HEK293T (cell line): ENCODE data around the gene TP53I11.

Experiments
- CTCF ChIA-PET: fragments of 350-600 bp; formaldehyde crosslinking; extraction: SDS; loops from one replicate; lab custom pipeline; 2021; ENCODE audit warnings: antibody characterized with exemption, inconsistent platforms; lab: Yijun Ruan, JAX
- POLR2A ChIA-PET: fragments of 350-600 bp; formaldehyde crosslinking; extraction: SDS; loops from one replicate; lab custom pipeline; 2020; ENCODE audit warnings: antibody characterized with exemption, inconsistent platforms; lab: Yijun Ruan, JAX
- DNase-seq: peaks from one replicate; pipeline ENCODE4 v3.0.0; 2012; ENCODE audit warnings: mixed read lengths; ENCODE audit errors: extremely low spot score
- ARNT ChIP-seq: fragments of 450-650 bp; IDR thresholded peaks from 2 replicates; pipeline ENCODE4 v1.6.1; 2017; ENCODE audit warnings: mild to moderate bottlenecking
- BHLHE40 ChIP-seq: fragments of 450-650 bp; IDR thresholded peaks from 2 replicates; pipeline ENCODE4 v1.6.1; 2016; ENCODE audit warnings: mild to moderate bottlenecking, moderate library complexity, borderline replicate concordance
- ELF4 ChIP-seq: fragments of 450-650 bp; IDR thresholded peaks from 2 replicates; pipeline ENCODE4 v1.6.1; 2017; ENCODE audit warnings: antibody characterized with exemption
- FOXA1 ChIP-seq: fragments of 450-650 bp; IDR thresholded peaks from 2 replicates; pipeline ENCODE4 v1.6.1; 2016; ENCODE audit warnings: mild to moderate bottlenecking
- FOXK2 ChIP-seq: fragments of 450-650 bp; IDR thresholded peaks from 2 replicates; pipeline ENCODE4 v1.6.1; 2016; ENCODE audit warnings: mild to moderate bottlenecking
- FOXM1 ChIP-seq: fragments of 450-650 bp; IDR thresholded peaks from 2 replicates; pipeline ENCODE4 v1.6.1; 2017; ENCODE audit warnings: mild to moderate bottlenecking, borderline replicate concordance
- HDGF ChIP-seq: fragments of 450-650 bp; IDR thresholded peaks from 2 replicates; pipeline ENCODE4 v1.6.1; 2017; ENCODE audit warnings: antibody characterized with exemption, borderline replicate concordance
- L3MBTL2 ChIP-seq: fragments of 450-650 bp; conservative IDR thresholded peaks from 2 replicates; pipeline ENCODE4 v1.6.1; 2016; ENCODE audit warnings: mild to moderate bottlenecking
- LEF1 ChIP-seq: fragments of 450-650 bp; IDR thresholded peaks from 2 replicates; pipeline ENCODE4 v1.6.1; 2017; ENCODE audit warnings: mild to moderate bottlenecking, borderline replicate concordance
- NFRKB ChIP-seq: fragments of 450-650 bp; IDR thresholded peaks from 2 replicates; pipeline ENCODE4 v1.6.1; 2016; ENCODE audit warnings: mild to moderate bottlenecking, moderate library complexity
- PKNOX1 ChIP-seq: fragments of 450-650 bp; IDR thresholded peaks from 2 replicates; pipeline ENCODE4 v1.6.1; 2016
- SP1 ChIP-seq: fragments of 450-650 bp; IDR thresholded peaks from 2 replicates; pipeline ENCODE4 v1.6.1; 2017
- SUZ12 ChIP-seq: fragments of 450-650 bp; IDR thresholded peaks from 2 replicates; pipeline ENCODE4 v1.6.1; 2016; ENCODE audit warnings: mild to moderate bottlenecking
- TARDBP ChIP-seq: fragments of 450-650 bp; IDR thresholded peaks from 2 replicates; pipeline ENCODE4 v1.6.1; 2016
- ZNF384 ChIP-seq: fragments of 450-650 bp; IDR thresholded peaks from 2 replicates; pipeline ENCODE4 v1.6.1; 2016

TP53I11 gene

GRCh38 chr11:44947114-44947513 lies 3.6 kb downstream of the TP53I11 start:
- TF ChIP-seq FOXA1 (no peak), LEF1 (no peak), SP1 (no peak), ARNT (no peak), FOXK2 (no peak), HDGF (no peak), L3MBTL2 (no peak), TARDBP (no peak), PKNOX1 (no peak), SUZ12 (no peak), ELF4 (no peak)
- DNase-seq, result no peak
- CTCF ChIA-PET, result interaction anchor here (1.9 kb wide), 1 partner anchor 10 kb away, joined by 6 read pairs; no protein-coding TSS in a partner anchor
- POLR2A ChIA-PET, result no interaction called here

- TF ChIP-seq ZNF384 (no peak), LEF1 (no peak)
- ChIA-PET POLR2A (no interaction called here), CTCF (interaction anchor here (1.4 to 1.5 kb wide), 2 partner anchors 156 to 158 kb away, joined by 4 read pairs; no protein-coding TSS in a partner anchor)
- DNase-seq, result no peak
Measured at GRCh38 chr11:44946263-44946662, 4.4 kb downstream of the TP53I11 start.

- CTCF ChIA-PET, result interaction anchor here (1.4 to 1.5 kb wide), 2 partner anchors 157 to 159 kb away, joined by 4 read pairs; no protein-coding TSS in a partner anchor
- POLR2A ChIA-PET, result no interaction called here
- DNase-seq, result no peak
- no peak for TF ChIP-seq NFRKB
- TF ChIP-seq FOXA1, result no peak
- TF ChIP-seq FOXK2, result no peak
Measured at GRCh38 chr11:44945666-44946065, 5.0 kb downstream of the TP53I11 start.

- TF ChIP-seq ARNT, result no peak
- ChIA-PET CTCF (interaction anchor here (1.5 kb wide), 1 partner anchor 159 kb away, joined by 4 read pairs; no protein-coding TSS in a partner anchor), POLR2A (no interaction called here)
- DNase-seq, result no peak
Measured at GRCh38 chr11:44944853-44945235, 5.8 kb downstream of the TP53I11 start.

- no peak for DNase-seq
- TF ChIP-seq BHLHE40, result no peak
- no peak for TF ChIP-seq FOXM1
- no peak for TF ChIP-seq PKNOX1
- TF ChIP-seq ELF4, result no peak
- no peak for TF ChIP-seq FOXK2
- CTCF ChIA-PET, result interaction anchor here (1.5 kb wide), 1 partner anchor 160 kb away, joined by 4 read pairs; no protein-coding TSS in a partner anchor
- POLR2A ChIA-PET, result no interaction called here
Measured at GRCh38 chr11:44944181-44944852, 6.4 kb downstream of the TP53I11 start.

- POLR2A ChIA-PET, result no interaction called here
- TF ChIP-seq FOXK2 (no peak), SUZ12 (no peak), TARDBP (no peak), ZNF384 (no peak), HDGF (no peak), ARNT (no peak), SP1 (no peak), ELF4 (no peak), L3MBTL2 (no peak), FOXA1 (no peak), NFRKB (no peak), LEF1 (no peak), BHLHE40 (no peak), FOXM1 (no peak)
- DNase-seq, result no peak
- CTCF ChIA-PET, result no interaction called here
Measured at GRCh38 chr11:44943696-44944095, 7.0 kb downstream of the TP53I11 start.

- no peak for TF ChIP-seq LEF1
- TF ChIP-seq FOXM1, result no peak
- ChIA-PET CTCF (no interaction called here), POLR2A (no interaction called here)
- DNase-seq, result no peak
Measured at GRCh38 chr11:44943118-44943517, 7.6 kb downstream of the TP53I11 start.
